ENCODE results near the gene KLHL29.

DNA sequence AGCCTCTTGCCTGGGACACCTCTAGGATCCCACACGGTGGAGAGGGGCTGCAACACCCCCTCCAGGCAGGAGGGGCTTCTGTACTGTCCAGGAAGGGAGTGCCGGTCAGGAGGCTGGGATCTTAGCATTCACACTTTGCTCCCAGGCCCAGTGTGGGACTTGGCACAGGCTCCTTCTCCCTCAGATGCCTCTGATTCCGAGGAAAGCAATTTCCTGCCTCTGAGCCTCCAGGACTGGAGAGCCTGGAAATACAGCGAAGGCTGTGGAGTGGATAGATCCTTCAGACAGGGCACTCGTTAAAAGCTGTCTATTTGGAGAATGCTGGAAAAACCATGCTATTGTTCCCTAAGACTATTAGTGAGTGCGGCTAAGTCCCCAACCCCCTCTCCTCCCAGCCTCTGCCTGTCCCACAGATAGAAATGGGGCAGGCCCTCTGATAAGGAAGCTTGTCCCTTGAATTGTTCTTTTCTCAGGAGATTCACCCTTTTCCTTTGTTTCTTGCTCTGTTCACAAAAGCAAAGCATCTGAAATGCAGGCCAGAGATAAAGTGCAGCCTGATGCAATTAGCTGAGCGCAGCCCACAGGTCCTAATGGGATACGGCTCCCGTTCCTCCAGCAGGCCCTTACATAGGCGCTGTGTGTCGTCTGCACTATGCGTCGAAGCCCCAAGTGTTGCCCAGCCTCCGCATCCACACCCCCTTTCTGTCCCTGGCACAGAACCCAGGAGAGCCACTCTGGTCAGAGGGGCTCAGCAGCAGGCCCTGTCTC is 252.2 kb downstream of the KLHL29 start:
- TF ChIP-seq, protein P1, sequence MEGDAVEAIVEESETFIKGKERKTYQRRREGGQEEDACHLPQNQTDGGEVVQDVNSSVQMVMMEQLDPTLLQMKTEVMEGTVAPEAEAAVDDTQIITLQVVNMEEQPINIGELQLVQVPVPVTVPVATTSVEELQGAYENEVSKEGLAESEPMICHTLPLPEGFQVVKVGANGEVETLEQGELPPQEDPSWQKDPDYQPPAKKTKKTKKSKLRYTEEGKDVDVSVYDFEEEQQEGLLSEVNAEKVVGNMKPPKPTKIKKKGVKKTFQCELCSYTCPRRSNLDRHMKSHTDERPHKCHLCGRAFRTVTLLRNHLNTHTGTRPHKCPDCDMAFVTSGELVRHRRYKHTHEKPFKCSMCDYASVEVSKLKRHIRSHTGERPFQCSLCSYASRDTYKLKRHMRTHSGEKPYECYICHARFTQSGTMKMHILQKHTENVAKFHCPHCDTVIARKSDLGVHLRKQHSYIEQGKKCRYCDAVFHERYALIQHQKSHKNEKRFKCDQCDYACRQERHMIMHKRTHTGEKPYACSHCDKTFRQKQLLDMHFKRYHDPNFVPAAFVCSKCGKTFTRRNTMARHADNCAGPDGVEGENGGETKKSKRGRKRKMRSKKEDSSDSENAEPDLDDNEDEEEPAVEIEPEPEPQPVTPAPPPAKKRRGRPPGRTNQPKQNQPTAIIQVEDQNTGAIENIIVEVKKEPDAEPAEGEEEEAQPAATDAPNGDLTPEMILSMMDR (IDR thresholded peaks at IDR 0.05) = no peak
- no peak for TF ChIP-seq POLR2A (IDR thresholded peaks at IDR 0.05)
